ENCODE results near the gene SHC1. TPM values are rescaled to one million over a fixed set of nuclear protein-coding genes. Genes with fewer than 3 reads are reported as not detected.

Gene SHC1
- total RNA-seq, 1 donor from 2014 or later = 211 TPM

DNA sequence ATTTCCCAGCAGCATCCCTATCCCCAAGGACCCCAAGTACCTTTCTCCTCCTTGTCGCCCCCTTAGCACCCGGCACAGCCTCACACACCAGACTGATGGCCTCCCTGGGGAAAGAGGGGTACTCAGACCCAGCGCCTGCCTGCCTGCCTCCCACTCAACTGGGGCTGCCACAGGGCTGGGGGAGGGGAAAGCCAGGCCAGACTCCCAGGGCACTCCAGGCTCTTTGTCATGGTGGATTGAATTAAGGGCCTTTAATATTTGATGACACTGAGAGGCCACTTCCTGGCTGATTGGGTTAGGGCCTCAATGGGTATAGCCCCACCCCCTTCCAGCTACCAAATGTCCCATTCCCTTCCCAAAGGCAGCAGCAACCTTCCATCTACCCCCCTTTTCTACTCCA is 1.8 kb downstream of the SHC1 start:
- Histone ChIP-seq H3K36me3 (peaks cover 38 to 51% of the 10 kb centered on the region in 2 donors), H3K4me1 (peaks cover 22 to 35% of the 10 kb centered on the region in 2 donors), H3K4me3 (no peak overlapping the region), H3K27ac (peak overlapping the region; percentile 95 to 99), H3K27me3 (no peaks in the 10 kb centered on the region), H3K9me3 (no peaks in the 10 kb centered on the region)
- intact Hi-C loops (cut with DNase I) = no loop called here
- no peak for DNase-seq (ENCODE audit: low spot score in 2 of 2)
- TF ChIP-seq CTCF (IDR thresholded peaks at IDR 0.05) = no peak

GRCh38 chr1:154967331-154967950 is 3.1 kb downstream of the SHC1 start:
- peaks cover 19 to 35% of the 10 kb centered on the region in 2 donors for H3K4me1 ChIP-seq
- peaks cover 42 to 62% of the 10 kb centered on the region in 2 donors for H3K36me3 ChIP-seq
- no peaks in the 10 kb centered on the region for H3K9me3 ChIP-seq
- intact Hi-C loops (cut with DNase I) = no loop called here
- no peak for DNase-seq (ENCODE audit: low spot score in 2 of 2)
- TF ChIP-seq CTCF (IDR thresholded peaks at IDR 0.05) = no peak
- H3K27me3 ChIP-seq = no peaks in the 10 kb centered on the region
- peak overlapping the region; percentile 95 to 99 for H3K27ac ChIP-seq
- no peak overlapping the region for H3K4me3 ChIP-seq

DNA sequence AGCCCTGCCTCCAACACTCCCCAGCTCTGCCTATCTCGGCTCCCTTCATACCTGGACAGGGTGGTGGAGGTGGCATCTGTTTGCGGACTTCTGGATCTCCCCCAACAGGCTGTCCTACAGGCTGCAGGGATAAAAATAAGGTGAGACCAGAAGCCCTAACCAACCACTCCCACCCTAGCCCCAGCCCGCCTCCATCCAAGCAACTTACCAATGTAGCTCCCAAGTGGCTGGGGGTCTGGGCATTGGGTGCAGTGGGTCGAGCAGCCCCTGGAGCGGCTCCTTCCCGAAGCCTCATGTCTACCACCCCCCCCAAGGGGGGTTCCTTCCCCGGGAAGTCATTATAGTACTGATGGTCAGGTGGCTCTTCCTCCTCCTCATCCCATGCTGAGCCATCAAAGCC is 4.4 kb downstream of the SHC1 start:
- H3K27me3 ChIP-seq = no peaks in the 10 kb centered on the region
- no peak overlapping the region for H3K4me3 ChIP-seq
- no peak for TF ChIP-seq CTCF (IDR thresholded peaks at IDR 0.05)
- H3K9me3 ChIP-seq = no peaks in the 10 kb centered on the region
- peak overlapping the region in 1 of 2 donors; percentile 95 for H3K27ac ChIP-seq
- intact Hi-C loops (cut with DNase I) = no loop called here
- H3K4me1 ChIP-seq = peaks cover 5 to 26% of the 10 kb centered on the region in 2 donors
- DNase-seq (ENCODE audit: low spot score in 2 of 2) = no peak
- peaks cover 42 to 62% of the 10 kb centered on the region in 2 donors for H3K36me3 ChIP-seq

DNA sequence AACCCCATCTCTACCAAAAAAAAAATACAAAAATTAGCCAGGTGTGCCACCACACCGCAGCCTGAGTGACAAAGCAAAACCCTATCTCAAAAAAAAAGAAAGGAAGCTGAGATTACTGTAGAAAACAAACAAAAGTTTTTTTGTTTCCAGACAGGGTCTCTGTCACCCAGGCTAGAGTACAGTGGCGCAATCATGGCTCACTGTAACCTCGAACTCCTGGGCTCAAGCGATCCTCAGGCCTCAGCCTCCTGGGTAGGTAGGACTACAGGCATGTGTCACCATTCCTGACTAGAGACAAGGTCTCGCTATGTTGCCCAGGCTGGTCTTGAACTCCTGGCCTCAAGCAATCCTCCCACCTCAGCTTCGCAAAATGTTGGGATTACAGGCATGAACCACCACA is 6.2 kb downstream of the SHC1 start:
- TF ChIP-seq CTCF (IDR thresholded peaks at IDR 0.05) = no peak
- no peaks in the 10 kb centered on the region for H3K27me3 ChIP-seq
- H3K27ac ChIP-seq = no peak overlapping the region
- peaks cover 3 to 23% of the 10 kb centered on the region in 2 donors for H3K4me1 ChIP-seq
- H3K4me3 ChIP-seq = no peak overlapping the region
- intact Hi-C loops (cut with DNase I) = no loop called here
- no peak for DNase-seq (ENCODE audit: low spot score in 2 of 2)
- H3K9me3 ChIP-seq = no peaks in the 10 kb centered on the region
- peaks cover 44 to 66% of the 10 kb centered on the region in 2 donors for H3K36me3 ChIP-seq

GRCh38 chr1:154963643-154964042 is 6.9 kb downstream of the SHC1 start:
- no peak for DNase-seq (ENCODE audit: low spot score in 2 of 2)
- peaks cover 3 to 19% of the 10 kb centered on the region in 2 donors for H3K4me1 ChIP-seq
- no peaks in the 10 kb centered on the region for H3K9me3 ChIP-seq
- H3K27me3 ChIP-seq = no peaks in the 10 kb centered on the region
- no peak overlapping the region for H3K4me3 ChIP-seq
- intact Hi-C loops (cut with DNase I) = no loop called here
- no peak overlapping the region for H3K27ac ChIP-seq
- peaks cover 49 to 72% of the 10 kb centered on the region in 2 donors for H3K36me3 ChIP-seq
- no peak for TF ChIP-seq CTCF (IDR thresholded peaks at IDR 0.05)
